HG02884 (cell line): ENCODE data around the gene IQCC.
A peak's percentile ranks its signal among the peaks of the same experiment; 100 is the strongest.

ENCODE experiments used
- ATAC-seq: cut with Tn5 transposase; IDR thresholded peaks from one replicate; pipeline ENCODE4 v1.9.1; 2021; ENCODE audit warnings: mild to moderate bottlenecking, moderate library complexity; ENCODE audit not compliant: unreplicated experiment

Gene IQCC

DNA sequence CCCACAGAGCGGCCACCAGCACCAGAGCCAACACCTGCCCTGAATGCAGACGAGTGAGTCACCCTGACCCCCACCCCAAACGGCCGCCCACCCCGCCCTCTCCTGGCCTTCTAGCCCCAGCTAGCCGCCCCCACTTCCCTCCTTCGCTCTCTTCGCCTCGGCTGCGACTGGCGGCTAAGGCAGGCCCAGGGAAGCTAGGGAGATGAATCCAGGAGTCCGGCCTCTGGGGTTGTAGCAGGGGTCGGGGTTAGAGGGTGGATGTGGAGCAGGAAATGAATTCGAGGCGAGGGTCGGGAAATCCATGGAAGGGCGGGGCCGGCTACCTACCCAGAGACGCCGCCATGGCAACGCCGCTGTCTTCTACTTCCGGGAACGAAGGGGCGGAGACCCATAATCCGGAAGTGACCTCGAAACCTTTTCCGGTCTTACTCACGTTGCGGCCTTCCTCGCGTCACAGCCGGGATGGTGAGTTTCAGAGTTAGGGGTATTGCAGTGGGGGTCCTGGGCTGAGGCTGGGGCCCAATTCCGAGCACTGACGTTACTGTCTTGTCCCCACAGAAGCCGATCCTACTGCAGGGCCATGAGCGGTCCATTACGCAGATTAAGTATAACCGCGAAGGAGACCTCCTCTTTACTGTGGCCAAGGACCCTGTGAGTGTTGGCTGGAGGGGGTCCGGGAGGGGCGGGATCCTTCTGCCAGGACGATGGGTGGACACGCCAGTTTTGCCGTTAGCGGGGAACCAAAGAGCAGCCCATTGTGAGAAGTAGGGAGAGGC lies 16.7 kb downstream of the IQCC start, which contains the start of the genes EIF3I and TMEM234:
Gene EIF3I (plus strand): TSS at position 428 of the 776 bp plus-strand sequence. CDS start 35 bp downstream, at position 463.
Gene TMEM234 (minus strand): TSS at position 374 of the 776 bp plus-strand sequence. CDS start 31 bp downstream, at position 343.
- peak; percentile 92 for ATAC-seq

DNA sequence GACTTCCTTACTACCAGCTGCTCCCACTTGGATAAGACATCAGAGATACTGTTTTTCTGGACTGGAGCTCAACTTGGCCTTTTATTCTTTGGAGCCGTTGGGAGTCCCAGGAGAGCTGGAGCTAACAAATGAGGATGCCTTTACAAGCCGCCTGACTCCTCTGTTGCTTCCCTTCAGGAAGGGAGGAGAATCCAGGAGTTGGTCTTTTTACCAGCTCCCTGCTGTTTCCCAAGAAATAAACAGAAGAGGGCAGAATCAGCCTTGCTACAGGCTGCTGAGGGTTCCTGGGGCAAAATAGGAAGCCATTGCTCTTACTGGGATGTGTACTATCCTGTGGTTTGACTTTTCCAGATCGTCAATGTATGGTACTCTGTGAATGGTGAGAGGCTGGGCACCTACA lies 18.2 kb downstream of the IQCC start:
- no peak for ATAC-seq

DNA sequence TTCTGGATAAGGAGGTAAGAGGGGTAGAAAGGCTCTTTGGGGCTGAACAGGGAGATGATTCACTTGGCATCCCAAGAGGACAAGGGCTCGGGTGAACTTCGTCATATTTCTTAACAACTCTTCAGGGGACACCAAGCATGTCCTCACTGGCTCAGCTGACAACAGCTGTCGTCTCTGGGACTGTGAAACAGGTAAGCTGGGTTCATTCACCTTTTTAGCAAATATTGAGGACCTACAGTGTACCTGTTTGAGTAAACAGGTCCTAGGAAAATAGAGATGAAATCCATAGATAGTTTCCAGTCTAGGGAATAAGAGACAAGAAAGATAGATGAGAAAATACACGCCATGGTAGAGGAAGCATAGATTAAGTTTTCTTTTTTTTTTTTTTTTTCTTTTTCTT lies 18.8 kb downstream of the IQCC start:
- no peak for ATAC-seq

DNA sequence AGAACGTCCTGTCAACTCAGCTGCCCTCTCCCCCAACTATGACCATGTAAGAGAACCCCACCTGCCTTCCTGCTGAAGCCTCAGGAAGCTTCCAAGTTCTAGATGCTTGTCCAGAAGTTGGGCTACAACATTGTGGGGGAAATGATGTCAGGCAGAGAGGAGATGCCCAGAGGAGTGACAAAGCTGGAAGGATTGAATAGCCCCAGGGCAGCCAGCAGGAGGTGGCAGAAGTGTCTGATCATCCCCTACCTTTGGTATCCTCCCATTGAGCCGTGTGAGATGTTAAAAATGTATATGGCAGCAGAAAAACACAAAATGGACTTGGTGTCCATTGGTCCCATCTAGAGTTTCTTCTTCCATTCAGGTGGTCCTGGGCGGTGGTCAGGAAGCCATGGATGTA lies 23.3 kb downstream of the IQCC start:
- no peak for ATAC-seq

DNA sequence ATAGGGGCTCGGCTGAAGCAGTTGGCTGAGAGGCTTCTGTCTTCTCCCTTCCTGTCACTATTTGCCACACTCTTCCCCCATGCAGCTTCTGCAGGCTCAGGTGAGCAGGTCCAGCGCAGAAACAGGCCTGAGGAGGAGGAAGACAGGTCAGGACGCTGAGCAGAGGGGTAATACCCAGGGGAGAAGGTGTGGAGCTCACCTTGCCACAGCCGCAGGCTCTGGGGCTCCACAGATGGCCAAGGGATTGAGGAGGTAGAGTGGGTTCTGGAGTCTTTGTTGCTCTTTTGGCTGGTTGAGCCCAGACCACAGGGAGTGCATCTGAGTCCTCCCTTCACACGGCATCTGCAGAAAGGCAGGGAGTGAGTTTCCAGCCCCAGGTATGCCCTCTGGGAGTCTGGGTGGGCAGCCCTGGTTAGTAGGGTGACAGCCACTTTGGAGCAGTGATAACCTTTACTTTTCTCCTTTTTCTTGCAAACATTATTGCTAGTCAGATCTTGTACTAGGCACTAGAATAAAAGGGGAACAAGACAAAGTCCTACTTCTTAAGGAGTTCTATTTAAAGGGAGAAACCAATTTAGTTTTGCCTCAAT lies 26.5 kb downstream of the IQCC start:
- no peak for ATAC-seq

DNA sequence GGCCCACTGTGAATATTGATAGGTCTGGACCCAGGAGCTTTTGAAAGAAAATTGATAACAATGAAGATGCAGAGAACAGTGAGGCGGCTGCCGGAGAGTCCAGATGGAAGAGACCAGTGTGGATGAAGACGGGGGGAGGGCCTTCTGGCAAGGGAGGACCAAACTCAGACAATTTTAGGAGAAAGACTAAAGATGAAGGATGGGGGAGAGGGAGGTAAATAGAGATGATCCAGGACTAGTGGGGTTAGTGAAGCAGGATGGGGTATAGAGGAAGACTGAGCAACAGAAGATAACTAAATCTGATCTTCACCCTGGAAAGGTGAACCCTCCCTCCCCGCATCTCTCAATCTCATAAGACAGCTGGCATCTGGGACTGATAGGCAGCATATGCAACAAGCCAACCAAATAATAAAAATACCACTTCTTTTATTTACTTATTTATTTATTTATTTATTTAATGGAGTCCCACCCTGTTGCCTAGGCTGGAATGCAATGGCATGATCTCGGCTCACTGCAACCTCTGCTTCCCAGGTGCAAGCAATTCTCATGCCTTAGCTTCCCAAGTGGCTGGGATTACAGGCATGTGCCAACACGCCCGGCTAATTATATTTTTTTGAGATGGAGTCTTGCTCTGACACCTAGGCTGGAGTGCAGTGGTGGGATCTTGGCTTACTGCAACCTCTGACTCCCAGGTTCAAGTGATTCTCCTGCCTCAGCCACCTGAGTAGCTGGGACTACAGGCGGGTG lies 27.3 kb downstream of the IQCC start:
- ATAC-seq, result no peak

DNA sequence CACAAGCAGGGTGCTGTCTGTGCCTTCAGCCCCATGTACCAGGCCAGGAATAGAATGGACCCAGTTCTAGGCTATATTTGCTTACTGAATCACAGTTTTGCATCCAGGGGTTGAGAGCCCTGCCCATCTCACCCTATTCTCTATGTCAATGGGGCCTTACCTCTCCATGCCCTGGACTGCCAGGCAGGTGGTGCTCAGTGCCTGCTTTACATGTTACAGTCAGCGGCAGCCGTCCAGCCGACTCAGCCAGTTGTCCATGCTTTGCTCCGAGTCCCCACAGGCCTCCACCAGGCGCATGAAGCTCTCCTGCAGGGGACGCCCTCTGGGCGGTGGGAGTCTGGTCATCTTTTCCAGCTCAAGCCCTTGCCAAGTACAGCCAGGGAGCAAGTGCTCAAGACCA lies 29.3 kb downstream of the IQCC start:
- no peak for ATAC-seq

DNA sequence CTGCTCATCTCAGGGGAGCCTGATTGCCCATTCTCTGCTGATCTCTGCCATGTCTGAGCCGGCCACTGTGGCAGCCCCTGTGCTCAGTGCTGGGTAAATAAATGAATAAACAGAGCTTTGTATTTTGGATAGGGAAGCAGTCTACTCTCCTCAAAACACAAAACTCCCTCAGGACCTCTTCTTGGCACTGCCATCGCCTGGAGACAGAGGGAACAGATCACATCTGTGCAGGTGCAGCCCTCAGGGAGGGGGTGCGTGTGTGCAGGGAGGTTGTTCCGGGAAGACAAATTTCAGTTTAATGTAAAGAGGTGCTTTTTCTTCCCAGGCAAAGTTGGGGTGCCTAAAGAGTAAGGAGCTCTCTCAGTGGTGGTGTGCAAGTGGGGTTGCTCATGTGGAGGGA lies 33.9 kb downstream of the IQCC start:
- no peak for ATAC-seq

DNA sequence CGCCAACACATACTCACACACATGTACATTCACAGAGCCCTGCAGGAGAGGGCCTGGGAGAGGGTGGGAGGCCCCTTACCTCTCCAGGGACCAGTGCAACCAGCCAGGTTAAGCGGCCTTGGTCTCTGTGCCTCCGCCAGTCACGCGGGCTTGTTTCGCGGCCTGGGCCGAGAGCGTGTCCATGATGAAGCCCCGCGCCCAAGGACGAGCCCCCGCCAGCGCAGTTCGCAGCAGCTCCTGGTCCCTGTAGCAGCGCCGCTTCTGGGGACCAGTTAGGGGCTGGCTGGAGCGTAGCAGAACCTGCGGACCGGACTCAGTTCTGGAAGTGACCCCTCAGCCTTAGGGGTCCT lies 34.3 kb downstream of the IQCC start:
- ATAC-seq, result no peak

DNA sequence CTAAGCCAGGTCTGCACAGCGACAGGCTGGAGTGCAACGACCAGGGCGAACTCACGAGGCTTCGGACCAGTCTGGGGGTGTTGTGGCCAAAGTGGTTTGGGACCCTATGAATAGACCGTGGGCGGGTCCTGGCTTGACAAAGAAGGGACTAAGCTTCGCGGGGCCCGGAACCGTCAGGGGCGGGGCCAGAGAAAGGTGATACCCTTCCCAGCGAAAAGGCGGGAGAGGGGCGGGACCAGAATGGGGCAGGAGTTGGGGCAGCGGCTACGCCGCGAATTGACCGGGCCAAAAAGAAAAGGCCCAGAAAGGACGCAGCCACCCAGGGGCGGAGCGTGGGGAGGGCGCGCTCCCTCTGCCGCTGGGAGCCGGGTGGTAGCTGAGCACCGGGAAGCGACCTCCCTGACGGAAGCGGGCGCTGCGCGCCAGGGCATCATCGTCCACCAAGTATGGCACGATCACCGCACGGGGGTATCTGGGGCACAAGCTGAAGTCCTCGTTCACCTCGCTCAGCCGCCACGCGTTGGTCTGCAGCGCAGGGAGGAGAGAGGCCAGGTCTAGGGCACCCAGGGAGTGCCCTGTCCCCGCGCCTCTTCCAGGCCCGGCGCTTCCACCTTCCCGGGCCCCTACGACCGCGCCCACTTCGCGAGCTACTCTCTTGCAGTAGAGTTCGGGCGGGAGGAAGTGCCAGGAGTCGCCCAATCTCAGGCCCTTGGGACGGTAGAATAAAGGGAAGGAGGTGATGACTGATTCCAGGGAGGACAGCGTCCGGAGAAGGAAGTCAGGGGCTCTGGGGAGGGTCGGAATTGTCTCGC lies 34.9 kb downstream of the IQCC start:
- ATAC-seq, result no peak

DNA sequence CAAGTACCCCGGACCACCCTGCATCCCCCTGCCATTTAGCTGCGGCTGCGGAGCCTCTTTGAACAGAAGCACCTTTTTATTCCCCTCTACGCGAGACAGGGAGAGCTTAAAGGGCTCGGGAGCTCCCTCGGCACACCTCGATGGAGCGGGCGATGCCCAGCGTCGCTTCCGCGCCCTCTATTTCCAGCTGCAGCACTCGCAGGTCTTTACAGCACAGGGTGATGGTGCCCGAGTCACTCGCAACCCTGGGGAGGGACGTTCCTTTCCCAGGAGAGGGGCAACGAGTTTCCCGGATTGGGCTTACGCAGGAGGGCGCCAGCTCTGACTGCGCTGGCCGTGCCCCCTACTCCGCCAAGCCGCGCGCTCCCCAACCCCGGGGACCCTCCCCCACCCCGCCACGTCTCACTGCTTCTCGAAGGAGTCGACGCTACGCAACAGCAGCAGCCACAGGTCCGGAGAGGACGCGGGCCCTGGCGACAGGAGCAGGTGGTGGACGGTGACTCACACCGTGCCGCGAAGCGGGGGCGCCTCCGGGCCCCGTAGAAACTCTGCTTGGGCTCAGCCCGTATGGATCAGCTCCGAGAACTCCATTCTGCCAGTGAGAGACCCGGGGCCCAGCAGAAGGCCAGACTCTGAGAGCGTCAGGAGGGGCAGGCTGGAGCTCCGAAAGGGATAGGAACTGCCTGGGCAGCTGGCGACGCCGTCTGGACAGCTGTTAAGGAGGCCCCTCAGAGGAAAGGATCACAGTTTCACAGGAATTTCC lies 35.7 kb downstream of the IQCC start:
- ATAC-seq, result no peak

DNA sequence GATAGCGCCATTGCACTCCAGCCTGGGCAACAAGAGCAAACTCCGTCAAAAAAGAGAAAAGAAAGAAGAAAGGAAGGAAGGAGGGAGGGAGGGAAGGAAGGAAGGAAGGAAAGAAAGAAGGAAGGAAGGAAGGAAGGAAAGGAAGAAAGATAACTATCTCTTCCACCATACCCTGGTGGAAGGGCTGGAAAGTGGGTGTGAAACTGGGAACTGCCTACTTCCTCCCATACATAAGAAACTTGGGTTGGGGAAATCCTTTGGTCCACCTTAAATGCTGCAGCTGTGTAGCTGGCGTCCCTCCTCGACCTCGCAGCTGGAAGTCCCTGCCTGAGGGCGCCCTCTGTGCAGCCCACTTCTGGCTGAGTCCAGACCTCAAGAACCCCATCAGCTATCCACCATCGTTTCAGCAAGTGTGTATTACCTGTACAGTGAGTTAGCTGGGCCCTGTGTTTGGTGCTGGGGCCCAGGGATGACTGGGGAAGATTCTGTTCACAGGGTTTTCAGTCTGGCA lies 36.9 kb downstream of the IQCC start:
- ATAC-seq, result no peak

DNA sequence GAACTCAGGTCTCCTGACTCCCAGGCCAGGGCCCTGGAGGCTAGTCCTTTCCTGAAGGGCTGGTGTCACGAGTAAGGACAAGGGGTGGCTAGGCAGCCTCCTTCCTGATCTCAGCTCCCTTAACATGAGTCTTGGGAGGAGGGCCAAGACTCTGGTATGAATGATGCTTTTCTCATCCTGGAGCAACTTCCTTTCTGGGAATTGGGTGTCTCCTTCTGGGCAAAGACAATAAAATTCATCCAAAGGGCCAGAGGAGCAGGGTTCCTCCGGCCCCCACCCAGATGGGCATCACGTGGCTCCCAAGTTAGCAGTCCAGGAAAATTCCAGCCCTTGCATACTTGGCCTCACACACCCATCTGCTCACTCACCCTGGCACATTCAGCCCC lies 41.4 kb downstream of the IQCC start, which contains the start of gene FAM167B:
Gene FAM167B (plus strand): TSS at position 335 of the 386 bp plus-strand sequence. CDS start 200 bp downstream, outside the sequence.
- ATAC-seq, result no peak

DNA sequence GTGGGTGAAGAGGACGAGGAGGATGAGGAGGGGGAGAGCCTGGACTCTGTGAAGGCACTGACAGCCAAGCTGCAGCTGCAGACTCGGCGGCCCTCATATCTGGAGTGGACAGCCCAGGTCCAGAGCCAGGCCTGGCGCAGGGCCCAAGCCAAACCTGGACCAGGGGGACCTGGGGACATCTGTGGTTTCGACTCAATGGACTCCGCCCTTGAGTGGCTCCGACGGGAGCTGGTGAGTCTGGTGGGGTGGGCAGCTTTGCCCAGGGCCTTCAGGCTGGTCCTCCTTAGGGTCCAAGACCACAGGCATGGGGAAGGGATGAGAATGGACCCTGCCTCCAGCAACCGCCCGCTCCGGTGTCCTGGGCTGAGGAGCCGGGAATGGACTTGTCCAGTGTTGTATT lies 42.0 kb downstream of the IQCC start:
- ATAC-seq, result no peak

DNA sequence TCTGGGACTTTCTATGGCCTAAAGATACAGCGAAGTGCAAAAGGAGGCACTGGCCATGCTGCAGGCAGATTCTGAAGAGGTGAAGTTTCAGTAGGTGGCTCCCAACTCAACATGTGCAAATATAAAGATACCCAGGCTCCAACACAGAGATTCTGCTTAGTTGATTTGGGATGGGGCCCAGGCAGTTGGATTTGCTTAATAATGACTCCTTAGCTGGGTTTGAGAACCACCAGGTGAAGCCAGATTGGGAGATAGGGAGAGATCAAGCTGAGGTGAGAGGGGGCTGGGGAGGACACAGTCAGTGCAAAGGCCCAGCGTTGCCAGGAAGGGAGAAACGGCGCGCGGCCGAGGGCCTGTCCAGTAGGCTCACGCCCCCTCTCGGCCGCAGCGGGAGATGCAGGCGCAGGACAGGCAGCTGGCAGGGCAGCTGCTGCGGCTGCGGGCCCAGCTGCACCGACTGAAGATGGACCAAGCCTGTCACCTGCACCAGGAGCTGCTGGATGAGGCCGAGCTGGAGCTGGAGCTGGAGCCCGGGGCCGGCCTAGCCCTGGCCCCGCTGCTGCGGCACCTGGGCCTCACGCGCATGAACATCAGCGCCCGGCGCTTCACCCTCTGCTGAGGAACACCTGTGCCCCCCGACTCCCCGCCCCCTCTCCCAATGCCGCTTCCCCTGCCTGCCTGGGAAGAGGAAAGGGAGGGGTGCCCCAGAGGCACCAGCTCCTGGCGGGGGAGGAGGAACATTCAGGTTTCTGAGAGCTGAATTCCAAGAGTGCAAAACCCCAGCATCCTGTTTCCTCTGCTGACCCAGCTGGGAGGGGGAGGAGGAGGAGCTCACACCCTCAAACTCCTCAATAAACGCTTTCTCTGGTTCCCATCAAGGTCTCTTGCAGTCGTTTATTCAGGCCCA lies 42.8 kb downstream of the IQCC start:
- no peak for ATAC-seq

DNA sequence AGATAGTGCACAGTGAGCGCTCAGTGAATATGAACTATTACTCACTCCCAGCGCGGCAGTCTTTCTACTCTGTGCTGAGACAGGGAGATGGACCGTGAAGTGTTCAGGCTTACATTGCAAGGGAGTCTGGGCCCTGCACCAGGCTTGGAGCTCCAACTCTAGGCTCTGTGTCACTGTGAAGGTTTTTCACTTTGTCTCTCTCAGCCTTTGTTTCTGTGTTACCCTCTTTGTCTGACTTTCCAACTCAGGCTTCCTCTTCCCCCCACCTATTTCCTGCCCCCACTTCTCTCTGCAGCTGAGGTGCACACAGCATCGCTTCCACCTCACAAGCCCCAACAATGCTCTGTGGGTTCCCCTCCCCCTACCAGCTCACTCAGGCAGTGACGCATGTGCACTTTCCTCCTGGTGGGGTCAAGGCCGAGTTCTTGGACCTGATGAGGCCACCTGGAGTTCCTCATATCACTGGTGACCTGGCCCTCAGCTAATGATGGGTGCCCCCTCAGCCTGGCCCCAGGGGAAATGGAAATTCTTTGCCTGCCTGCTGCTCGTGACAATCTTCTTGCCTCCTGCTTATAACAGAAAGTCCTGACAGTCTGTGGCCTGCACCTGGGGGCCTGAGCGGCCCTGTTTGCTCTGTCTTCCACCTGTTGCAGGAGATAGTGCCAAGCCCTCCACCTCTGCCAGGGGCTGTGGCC lies 44.5 kb downstream of the IQCC start:
- ATAC-seq, result peak; percentile 62

DNA sequence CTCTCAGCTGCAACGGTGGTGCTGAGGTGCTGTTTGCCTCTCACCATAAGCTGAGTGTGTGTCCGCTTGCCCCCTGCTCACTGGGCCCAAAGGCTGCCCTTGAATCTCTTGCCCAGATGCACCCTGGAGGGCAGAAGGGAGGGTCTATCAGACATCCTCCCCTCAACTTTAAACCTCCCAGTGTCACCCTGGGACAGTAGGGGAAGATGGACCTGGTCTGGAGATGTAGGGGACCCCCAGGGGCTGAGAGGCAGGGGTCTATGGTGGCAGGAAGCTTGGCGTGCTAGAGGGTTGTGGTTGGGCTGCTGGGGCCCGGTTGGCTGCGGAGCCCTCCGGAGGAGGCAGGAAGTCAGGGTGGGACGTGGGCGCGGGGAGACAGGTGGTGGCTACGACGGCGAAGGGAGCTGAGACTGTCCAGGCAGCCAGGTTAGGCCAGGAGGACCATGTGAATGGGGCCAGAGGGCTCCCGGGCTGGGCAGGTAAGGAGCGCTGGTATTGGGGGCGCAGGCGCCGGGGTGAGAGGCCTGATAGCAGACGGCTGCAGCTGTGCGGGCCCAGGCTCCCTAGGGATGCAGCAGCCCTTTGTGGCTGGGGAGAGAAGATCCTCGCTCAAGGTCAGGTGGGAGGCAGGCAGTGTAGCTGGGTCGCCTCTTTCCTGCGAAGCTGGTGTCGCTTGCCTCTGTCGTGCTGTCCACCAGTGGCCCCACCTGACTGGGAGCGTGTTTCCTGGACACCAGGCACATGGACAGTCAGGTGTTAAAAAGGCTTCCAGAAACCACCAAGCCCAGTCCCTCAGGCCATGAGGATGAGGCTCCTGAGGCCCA lies 45.6 kb downstream of the IQCC start, which contains the start of gene LCK:
Gene LCK (plus strand): TSS at position 373 of the 824 bp plus-strand sequence. CDS start 23,065 bp downstream, outside the sequence.
- ATAC-seq, result no peak
